ENCODE results near the gene COX7A1. TPM values are rescaled to one million over a fixed set of nuclear protein-coding genes. Genes with fewer than 3 reads are reported as not detected.
A peak's percentile ranks its signal among the peaks of the same experiment; 100 is the strongest.
"Not testable (repeated sequence)": the region's sequence is repeated elsewhere in the genome, so short reads cannot be mapped to it uniquely, and the experiment has no call there.

The COX7A1 gene
- total and polyA plus RNA-seq, 4 experiments from 2014 or later: not detected

DNA sequence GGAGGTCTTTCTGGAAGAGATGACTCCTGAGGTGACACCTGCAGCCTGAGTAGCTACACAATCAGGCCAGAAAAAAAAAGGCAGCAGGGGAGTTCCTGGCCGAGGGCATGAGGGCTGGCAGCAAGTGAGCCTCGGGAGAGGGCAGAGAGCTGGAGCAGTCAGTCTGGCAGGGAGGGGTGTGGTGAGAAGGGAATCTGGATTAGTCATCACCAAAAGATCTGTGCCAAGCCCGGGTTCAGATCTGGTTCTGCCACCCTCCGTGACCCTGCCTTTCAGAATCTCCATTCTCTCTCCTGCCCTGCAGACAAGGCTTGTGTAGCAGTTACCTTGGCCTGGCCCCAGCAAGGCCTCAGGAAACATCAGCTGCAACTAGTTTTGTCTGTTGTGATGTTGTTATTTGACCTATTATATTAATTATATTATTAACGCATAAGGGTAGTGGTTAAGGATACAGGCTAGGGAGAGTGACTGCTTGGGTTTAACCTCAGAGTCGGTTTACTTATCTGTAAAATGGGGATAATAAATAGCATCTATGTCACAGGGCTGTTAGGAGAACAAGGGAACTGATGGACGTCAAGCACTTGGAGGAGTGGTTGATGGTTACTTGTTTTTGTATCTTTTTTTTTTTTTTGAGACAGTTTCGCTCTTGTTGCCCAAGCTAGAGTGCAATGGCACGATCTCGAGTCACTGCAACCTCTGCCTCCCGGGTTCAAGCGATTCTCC, 15.1 kb downstream of the COX7A1 start:
- H3K9me3 Mint-ChIP-seq: peaks cover 0 to 3% (median 0%) of the 10 kb centered on the region in 8 donors
- Histone ChIP-seq H3K27ac (ENCODE audit: low read depth, low read length) (no peak overlapping the region), H3K4me3 (ENCODE audit: low read length in 2 of 2) (no peak overlapping the region), H3K27me3 (ENCODE audit: insufficient read depth, low read length) (no peaks in the 10 kb centered on the region), H3K9me3 (ENCODE audit: control insufficient read depth in 1 of 2, low read length in 2 of 2) (no peaks in the 10 kb centered on the region), H3K36me3 (ENCODE audit: insufficient read depth, low read length) (peaks cover 4% of the 10 kb centered on the region), H3K4me1 (ENCODE audit: insufficient read depth, low read length) (peaks cover 23% of the 10 kb centered on the region)
- peak overlapping the region in 6 of 7 donors; percentile 62 to 84 (median 80) for H3K27ac Mint-ChIP-seq
- peaks cover 6 to 15% of the 10 kb centered on the region in 2 donors for H3K36me3 Mint-ChIP-seq
- H3K27me3 Mint-ChIP-seq: no peaks in the 10 kb centered on the region
- peak in 1 of 5 donors; percentile 35 for DNase-seq
- H3K4me1 Mint-ChIP-seq: peaks cover 19 to 37% (median 29%) of the 10 kb centered on the region in 4 donors
- intact Hi-C loops (cut with micrococcal nuclease): no loop called here
- ChIA-PET CTCF (ENCODE audit: partially characterized antibody) (interaction anchor here (1.5 to 6.1 kb wide), 2 partner anchors 9 to 33 kb away, joined by 4 to 50 read pairs; no protein-coding TSS in a partner anchor), POLR2A (ENCODE audit: partially characterized antibody) (interaction anchor here (5.7 kb wide), 1 partner anchor 9 kb away, joined by 61 read pairs; no protein-coding TSS in a partner anchor)
- H3K4me3 Mint-ChIP-seq: peak overlapping the region in 4 of 8 donors; percentile 26 to 71 (median 47)

DNA sequence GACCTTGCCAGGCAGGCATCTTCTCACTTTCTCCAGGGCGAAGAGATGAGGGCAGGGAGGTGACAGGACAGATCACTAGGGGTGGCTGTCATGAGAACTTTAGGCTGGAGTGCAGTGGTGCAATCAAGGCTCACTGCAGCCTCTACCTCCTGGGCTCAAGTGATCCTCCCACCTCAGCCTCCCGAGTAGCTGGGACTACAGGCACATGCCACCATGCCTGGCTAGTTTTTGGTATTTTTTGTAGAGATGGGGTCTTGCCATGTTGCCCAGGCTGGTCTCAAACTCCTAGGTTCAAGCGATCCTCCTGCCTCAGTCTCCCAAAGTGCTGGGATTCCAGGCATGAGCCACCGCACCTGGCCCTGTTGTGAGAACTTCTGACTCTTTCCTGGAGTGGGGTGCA, 17.4 kb downstream of the COX7A1 start:
- H3K27ac Mint-ChIP-seq; H3K9me3 ChIP-seq (ENCODE audit: control insufficient read depth in 1 of 2, low read length in 2 of 2); H3K4me3 ChIP-seq (ENCODE audit: low read length in 2 of 2); H3K9me3 Mint-ChIP-seq; H3K4me3 Mint-ChIP-seq; H3K36me3 Mint-ChIP-seq; H3K27ac ChIP-seq (ENCODE audit: low read depth, low read length); H3K36me3 ChIP-seq (ENCODE audit: insufficient read depth, low read length); intact Hi-C loops (cut with micrococcal nuclease); H3K27me3 ChIP-seq (ENCODE audit: insufficient read depth, low read length); H3K27me3 Mint-ChIP-seq; DNase-seq; CTCF ChIA-PET (ENCODE audit: partially characterized antibody): not testable (repeated sequence)
- POLR2A ChIA-PET (ENCODE audit: partially characterized antibody): interaction anchor here (1.1 kb wide), 1 partner anchor 20 kb away, joined by 5 read pairs; the partner anchor contains the start of genes POLR2I and TBCB
- peaks cover 29% of the 10 kb centered on the region for H3K4me1 ChIP-seq (ENCODE audit: insufficient read depth, low read length)
- H3K4me1 Mint-ChIP-seq: peaks cover 11 to 42% (median 25%) of the 10 kb centered on the region in 4 donors

DNA sequence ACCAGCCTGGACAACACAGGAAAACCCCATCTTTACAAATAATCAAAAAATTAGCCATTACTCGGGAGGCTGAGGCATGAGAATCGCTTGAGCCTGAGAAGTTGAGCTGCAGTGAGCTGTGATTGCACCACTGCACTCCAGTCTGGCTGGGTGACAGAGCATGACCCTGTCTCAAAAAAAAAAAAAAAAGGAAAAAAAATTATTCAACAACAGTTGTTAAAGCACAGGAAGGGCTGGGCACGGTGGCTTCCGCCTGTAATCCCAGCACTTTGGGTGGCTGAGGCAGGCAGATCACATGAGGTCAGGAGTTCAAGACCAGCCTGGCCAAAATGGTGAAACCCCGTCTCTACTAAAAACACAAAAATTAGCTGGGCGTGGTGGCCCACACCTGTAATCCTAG, 21.0 kb downstream of the COX7A1 start:
- CTCF ChIA-PET (ENCODE audit: partially characterized antibody): interaction anchor here (8.3 kb wide), 1 partner anchor 40 kb away, joined by 215 read pairs; no protein-coding TSS in a partner anchor
- POLR2A ChIA-PET (ENCODE audit: partially characterized antibody): interaction anchor here (1.0 to 2.1 kb wide), 3 partner anchors 9 to 77 kb away, joined by 3 to 9 read pairs (median 7); partner anchors contain the start of genes CAPNS1, POLR2I, TBCB and THAP8
- peak overlapping the region in 6 of 7 donors; percentile 46 to 85 (median 62) for H3K27ac Mint-ChIP-seq
- DNase-seq: peak in 4 of 5 donors; percentile 34 to 62 (median 50)
- H3K36me3 Mint-ChIP-seq; H3K9me3 ChIP-seq (ENCODE audit: control insufficient read depth in 1 of 2, low read length in 2 of 2); H3K27me3 ChIP-seq (ENCODE audit: insufficient read depth, low read length); H3K27me3 Mint-ChIP-seq; H3K36me3 ChIP-seq (ENCODE audit: insufficient read depth, low read length); H3K4me3 ChIP-seq (ENCODE audit: low read length in 2 of 2); H3K27ac ChIP-seq (ENCODE audit: low read depth, low read length); intact Hi-C loops (cut with micrococcal nuclease); H3K9me3 Mint-ChIP-seq: not testable (repeated sequence)
- H3K4me3 Mint-ChIP-seq: peak overlapping the region in 3 of 8 donors; percentile 15 to 38 (median 17)
- H3K4me1 ChIP-seq (ENCODE audit: insufficient read depth, low read length): peaks cover 36% of the 10 kb centered on the region
- peaks cover 12 to 42% (median 25%) of the 10 kb centered on the region in 4 donors for H3K4me1 Mint-ChIP-seq

DNA sequence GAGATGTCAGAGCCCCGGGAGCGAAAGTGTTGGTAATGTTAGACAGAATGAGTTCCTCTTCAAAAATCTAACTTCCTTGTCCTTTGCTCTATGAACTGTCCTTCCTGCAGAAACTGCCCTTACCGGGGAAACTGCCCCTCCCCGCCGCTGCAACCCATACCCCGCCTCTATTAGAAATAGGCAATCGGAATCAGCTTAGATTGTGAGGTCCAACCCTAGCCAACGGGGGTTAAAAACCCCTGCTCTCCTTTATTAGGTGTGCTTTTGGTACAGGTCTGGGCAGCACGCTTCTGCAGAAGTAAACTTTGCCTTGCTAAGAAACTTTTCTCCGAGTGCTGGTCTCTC, 23.9 kb downstream of the COX7A1 start:
- H3K4me3 Mint-ChIP-seq: peak overlapping the region; percentile 90 to 93 (median 91)

DNA sequence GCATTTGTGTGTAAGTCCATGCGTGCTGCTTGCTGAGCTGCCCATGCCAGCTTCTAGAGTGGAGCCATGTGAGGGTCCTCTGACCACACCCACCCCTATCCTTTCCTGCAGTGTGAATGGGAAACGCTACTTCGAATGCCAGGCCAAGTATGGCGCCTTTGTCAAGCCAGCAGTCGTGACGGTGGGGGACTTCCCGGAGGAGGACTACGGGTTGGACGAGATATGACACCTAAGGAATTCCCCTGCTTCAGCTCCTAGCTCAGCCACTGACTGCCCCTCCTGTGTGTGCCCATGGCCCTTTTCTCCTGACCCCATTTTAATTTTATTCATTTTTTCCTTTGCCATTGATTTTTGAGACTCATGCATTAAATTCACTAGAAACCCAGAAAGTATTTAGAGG, 26.7 kb downstream of the COX7A1 start:
- intact Hi-C loops (cut with micrococcal nuclease): no loop called here
- Histone ChIP-seq H3K36me3 (ENCODE audit: insufficient read depth, low read length) (peaks cover 18% of the 10 kb centered on the region), H3K4me3 (ENCODE audit: low read length in 2 of 2) (no peak overlapping the region), H3K27me3 (ENCODE audit: insufficient read depth, low read length) (no peaks in the 10 kb centered on the region), H3K27ac (ENCODE audit: low read depth, low read length) (no peak overlapping the region), H3K4me1 (ENCODE audit: insufficient read depth, low read length) (peaks cover 14% of the 10 kb centered on the region), H3K9me3 (ENCODE audit: control insufficient read depth in 1 of 2, low read length in 2 of 2) (no peaks in the 10 kb centered on the region)
- H3K27ac Mint-ChIP-seq: peak overlapping the region in 5 of 7 donors; percentile 42 to 71 (median 57)
- ChIA-PET CTCF (ENCODE audit: partially characterized antibody) (interaction anchor here (8.3 kb wide), 1 partner anchor 45 kb away, joined by 215 read pairs; no protein-coding TSS in a partner anchor), POLR2A (ENCODE audit: partially characterized antibody) (interaction anchor here (2.0 to 3.4 kb wide), 2 partner anchors 10 to 44 kb away, joined by 11 to 18 read pairs; partner anchors contain the start of genes POLR2I and TBCB)
- H3K27me3 Mint-ChIP-seq: no peaks in the 10 kb centered on the region
- peak overlapping the region in 1 of 8 donors; percentile 9 for H3K4me3 Mint-ChIP-seq
- peaks cover 12 to 34% of the 10 kb centered on the region in 2 donors for H3K36me3 Mint-ChIP-seq
- no peaks in the 10 kb centered on the region for H3K9me3 Mint-ChIP-seq
- DNase-seq: no peak
- peaks cover 4 to 14% (median 11%) of the 10 kb centered on the region in 4 donors for H3K4me1 Mint-ChIP-seq

More for the DNA sequence above, 23.9 kb downstream of the COX7A1 start:
- Mint-ChIP-seq H3K27ac (peak overlapping the region; percentile 83 to 98 (median 94)), H3K36me3 (peaks cover 7 to 24% of the 10 kb centered on the region in 2 donors), H3K9me3 (no peaks in the 10 kb centered on the region), H3K27me3 (no peaks in the 10 kb centered on the region), H3K4me1 (peaks cover 12 to 37% (median 24%) of the 10 kb centered on the region in 4 donors)
- DNase-seq: no peak
- peak overlapping the region; percentile 84 for H3K4me3 ChIP-seq (ENCODE audit: low read length in 2 of 2)
- peaks cover 11% of the 10 kb centered on the region for H3K36me3 ChIP-seq (ENCODE audit: insufficient read depth, low read length)
- H3K27ac ChIP-seq (ENCODE audit: low read depth, low read length): peak overlapping the region; percentile 67
- no peaks in the 10 kb centered on the region for H3K9me3 ChIP-seq (ENCODE audit: control insufficient read depth in 1 of 2, low read length in 2 of 2)
- CTCF ChIA-PET (ENCODE audit: partially characterized antibody): interaction anchor here (0.7 to 8.3 kb wide), 21 partner anchors 10 to 359 kb away, joined by 3 to 215 read pairs (median 6); partner anchors contain the start of genes CAPNS1, COX7A1, POLR2I and SDHAF1
- POLR2A ChIA-PET (ENCODE audit: partially characterized antibody): interaction anchor here (0.8 to 3.4 kb wide), 13 partner anchors 10 to 445 kb away, joined by 3 to 61 read pairs (median 5); partner anchors contain the start of genes ALKBH6, CAPNS1, POLR2I and TBCB
- H3K4me1 ChIP-seq (ENCODE audit: insufficient read depth, low read length): peaks cover 36% of the 10 kb centered on the region
- H3K27me3 ChIP-seq (ENCODE audit: insufficient read depth, low read length): no peaks in the 10 kb centered on the region
- intact Hi-C loops (cut with micrococcal nuclease): no loop called here

DNA sequence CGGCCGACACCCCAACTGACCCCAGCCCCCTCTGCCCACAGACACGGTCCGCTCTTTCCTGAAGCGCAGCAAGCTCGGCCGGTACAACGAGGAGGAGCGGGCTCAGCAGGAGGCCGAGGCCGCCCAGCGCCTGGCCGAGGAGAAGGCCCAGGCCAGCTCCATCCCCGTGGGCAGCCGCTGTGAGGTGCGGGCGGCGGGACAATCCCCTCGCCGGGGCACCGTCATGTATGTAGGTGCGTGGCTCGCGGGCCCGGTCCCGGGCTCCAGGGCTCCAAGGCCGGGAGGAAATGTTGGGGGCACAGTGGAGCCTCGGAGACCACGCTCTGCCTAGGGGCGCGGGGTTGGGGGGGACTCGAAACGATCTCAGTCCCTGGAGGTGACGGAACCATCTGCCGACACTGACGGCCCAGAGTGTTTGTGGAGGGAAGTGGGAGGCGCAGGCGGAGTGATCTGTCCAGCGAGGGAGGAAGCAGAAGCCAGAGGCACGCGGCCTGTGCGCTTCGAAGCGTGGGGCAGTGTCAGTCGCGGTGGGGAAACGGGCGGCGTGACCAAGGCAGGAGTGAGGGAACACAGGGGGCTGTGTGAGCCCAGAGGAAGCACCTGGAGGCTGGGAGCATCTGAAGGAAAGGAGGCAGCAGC, 30.6 kb downstream of the COX7A1 start:
- no peaks in the 10 kb centered on the region for H3K27me3 Mint-ChIP-seq
- no peak overlapping the region for H3K4me3 Mint-ChIP-seq
- Histone ChIP-seq H3K9me3 (ENCODE audit: control insufficient read depth in 1 of 2, low read length in 2 of 2) (no peaks in the 10 kb centered on the region), H3K27ac (ENCODE audit: low read depth, low read length) (no peak overlapping the region), H3K27me3 (ENCODE audit: insufficient read depth, low read length) (no peaks in the 10 kb centered on the region), H3K36me3 (ENCODE audit: insufficient read depth, low read length) (peaks cover 37% of the 10 kb centered on the region), H3K4me3 (ENCODE audit: low read length in 2 of 2) (no peak overlapping the region), H3K4me1 (ENCODE audit: insufficient read depth, low read length) (peaks cover 7% of the 10 kb centered on the region)
- no peaks in the 10 kb centered on the region for H3K9me3 Mint-ChIP-seq
- CTCF ChIA-PET (ENCODE audit: partially characterized antibody): no interaction called here
- POLR2A ChIA-PET (ENCODE audit: partially characterized antibody): no interaction called here
- DNase-seq: no peak
- H3K4me1 Mint-ChIP-seq: peaks cover 11 to 23% (median 14%) of the 10 kb centered on the region in 4 donors
- intact Hi-C loops (cut with micrococcal nuclease): no loop called here
- peaks cover 27 to 50% of the 10 kb centered on the region in 2 donors for H3K36me3 Mint-ChIP-seq
- no peak overlapping the region for H3K27ac Mint-ChIP-seq

DNA sequence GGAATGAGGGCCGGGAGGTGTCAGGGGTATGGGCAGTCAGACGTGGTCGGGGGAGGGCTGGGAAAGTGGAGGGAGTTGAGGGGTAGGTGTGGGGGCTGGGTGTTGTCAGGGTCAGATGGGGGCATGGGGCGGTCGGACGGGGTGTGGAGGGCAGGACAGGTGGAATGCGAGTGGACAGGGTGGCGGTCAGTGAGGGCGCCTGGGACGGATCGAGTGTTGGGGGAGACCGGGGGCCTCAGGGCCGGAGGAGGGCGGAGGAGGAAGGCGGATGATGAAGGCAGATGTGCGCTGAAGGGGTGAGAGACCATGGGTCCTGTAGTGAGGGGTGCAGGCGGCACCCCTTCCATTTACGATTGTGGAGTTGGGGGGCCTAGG, 31.3 kb downstream of the COX7A1 start:
- ChIA-PET POLR2A (ENCODE audit: partially characterized antibody) (no interaction called here), CTCF (ENCODE audit: partially characterized antibody) (no interaction called here)
- Histone ChIP-seq H3K4me3 (ENCODE audit: low read length in 2 of 2) (no peak overlapping the region), H3K27me3 (ENCODE audit: insufficient read depth, low read length) (no peaks in the 10 kb centered on the region), H3K4me1 (ENCODE audit: insufficient read depth, low read length) (peaks cover 13% of the 10 kb centered on the region), H3K9me3 (ENCODE audit: control insufficient read depth in 1 of 2, low read length in 2 of 2) (no peaks in the 10 kb centered on the region), H3K27ac (ENCODE audit: low read depth, low read length) (no peak overlapping the region), H3K36me3 (ENCODE audit: insufficient read depth, low read length) (peaks cover 36% of the 10 kb centered on the region)
- no peak for DNase-seq
- intact Hi-C loops (cut with micrococcal nuclease): no loop called here
- H3K36me3 Mint-ChIP-seq: peaks cover 27 to 53% of the 10 kb centered on the region in 2 donors
- no peak overlapping the region for H3K27ac Mint-ChIP-seq
- H3K27me3 Mint-ChIP-seq: no peaks in the 10 kb centered on the region
- H3K4me1 Mint-ChIP-seq: peaks cover 15 to 29% (median 19%) of the 10 kb centered on the region in 4 donors
- no peaks in the 10 kb centered on the region for H3K9me3 Mint-ChIP-seq
- H3K4me3 Mint-ChIP-seq: no peak overlapping the region

Measured in CD4-positive, alpha-beta memory T cell (primary cell).